GM06990 (cell line): ENCODE results near the gene VSIG2.
"Not testable (repeated sequence)": the region's sequence is repeated elsewhere in the genome, so short reads cannot be mapped to it uniquely, and the experiment has no call there.

Experiments
- DNase-seq: peaks from one replicate; pipeline ENCODE4 v3.0.0-alpha.2; 2011; ENCODE audit not compliant: insufficient read length; ENCODE audit errors: extremely low read depth
- H3K27me3 ChIP-seq: replicated peaks from 2 replicates; pipeline ENCODE4 v1.6.0; 2011; ENCODE audit warnings: low read length; ENCODE audit not compliant: control insufficient read depth, insufficient read depth
- H3K36me3 ChIP-seq: 2 replicates; pipeline ENCODE4 v1.5.1; 2011; ENCODE audit warnings: low read length; ENCODE audit not compliant: control insufficient read depth, insufficient read depth
- H3K4me3 ChIP-seq: replicated peaks from 2 replicates; pipeline ENCODE4 v1.5.1; 2011; ENCODE audit warnings: low read depth, mild to moderate bottlenecking, control low read depth, low read length
- TF ChIP-seq, protein P1 (sequence below): IDR thresholded peaks from 2 replicates; pipeline ENCODE4 v1.5.1; 2011; ENCODE audit warnings: low read length, control low read depth, mild to moderate bottlenecking, inconsistent platforms; ENCODE audit not compliant: insufficient read depth, poor library complexity, severe bottlenecking

VSIG2 gene

DNA sequence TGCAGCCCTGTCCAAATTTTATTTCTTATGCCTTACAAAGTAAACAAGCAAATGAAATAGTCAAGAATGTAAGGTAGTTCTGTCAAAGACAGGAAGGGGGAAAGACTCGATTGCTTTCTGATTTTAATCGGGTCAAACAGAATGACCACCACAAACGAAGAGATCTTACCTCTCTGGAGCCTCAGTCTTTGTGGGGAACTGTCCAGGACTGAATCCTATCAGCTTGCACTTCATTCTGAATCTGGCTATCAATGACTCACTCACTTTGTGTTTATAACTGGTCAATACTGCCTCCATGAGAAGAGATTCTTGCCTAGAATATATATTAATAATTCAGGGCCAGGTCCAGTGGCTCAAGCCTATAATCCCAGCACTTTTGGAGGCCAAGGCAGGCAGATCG lies 30.9 kb upstream of the VSIG2 start:
- no peaks in the 10 kb centered on the region for H3K36me3 ChIP-seq
- H3K27me3 ChIP-seq: no peaks in the 10 kb centered on the region
- TF ChIP-seq, protein P1, sequence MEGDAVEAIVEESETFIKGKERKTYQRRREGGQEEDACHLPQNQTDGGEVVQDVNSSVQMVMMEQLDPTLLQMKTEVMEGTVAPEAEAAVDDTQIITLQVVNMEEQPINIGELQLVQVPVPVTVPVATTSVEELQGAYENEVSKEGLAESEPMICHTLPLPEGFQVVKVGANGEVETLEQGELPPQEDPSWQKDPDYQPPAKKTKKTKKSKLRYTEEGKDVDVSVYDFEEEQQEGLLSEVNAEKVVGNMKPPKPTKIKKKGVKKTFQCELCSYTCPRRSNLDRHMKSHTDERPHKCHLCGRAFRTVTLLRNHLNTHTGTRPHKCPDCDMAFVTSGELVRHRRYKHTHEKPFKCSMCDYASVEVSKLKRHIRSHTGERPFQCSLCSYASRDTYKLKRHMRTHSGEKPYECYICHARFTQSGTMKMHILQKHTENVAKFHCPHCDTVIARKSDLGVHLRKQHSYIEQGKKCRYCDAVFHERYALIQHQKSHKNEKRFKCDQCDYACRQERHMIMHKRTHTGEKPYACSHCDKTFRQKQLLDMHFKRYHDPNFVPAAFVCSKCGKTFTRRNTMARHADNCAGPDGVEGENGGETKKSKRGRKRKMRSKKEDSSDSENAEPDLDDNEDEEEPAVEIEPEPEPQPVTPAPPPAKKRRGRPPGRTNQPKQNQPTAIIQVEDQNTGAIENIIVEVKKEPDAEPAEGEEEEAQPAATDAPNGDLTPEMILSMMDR: no peak
- DNase-seq: no peak
- H3K4me3 ChIP-seq: no peak overlapping the region

DNA sequence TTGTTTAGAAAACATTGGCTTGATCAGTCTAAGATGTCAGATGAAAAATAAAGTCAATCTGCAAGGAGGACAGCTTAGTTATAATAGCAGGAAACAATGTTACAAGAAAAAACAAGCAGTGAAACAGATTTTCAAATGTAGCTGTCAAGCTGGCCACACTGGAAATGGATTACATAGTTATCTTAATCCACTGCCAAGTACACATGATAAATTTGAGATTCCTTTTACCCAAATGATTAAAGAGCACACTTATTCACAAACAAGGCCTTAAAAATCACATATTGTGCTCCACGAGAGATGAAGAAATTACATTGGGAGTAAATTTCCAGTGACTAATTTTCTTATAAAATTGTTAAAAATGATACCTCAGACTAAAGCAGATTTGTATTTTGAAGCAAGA lies 27.5 kb upstream of the VSIG2 start:
- H3K27me3 ChIP-seq: no peaks in the 10 kb centered on the region
- no peak for DNase-seq
- H3K4me3 ChIP-seq: no peak overlapping the region
- TF ChIP-seq, protein P1: no peak
- H3K36me3 ChIP-seq: no peaks in the 10 kb centered on the region

DNA sequence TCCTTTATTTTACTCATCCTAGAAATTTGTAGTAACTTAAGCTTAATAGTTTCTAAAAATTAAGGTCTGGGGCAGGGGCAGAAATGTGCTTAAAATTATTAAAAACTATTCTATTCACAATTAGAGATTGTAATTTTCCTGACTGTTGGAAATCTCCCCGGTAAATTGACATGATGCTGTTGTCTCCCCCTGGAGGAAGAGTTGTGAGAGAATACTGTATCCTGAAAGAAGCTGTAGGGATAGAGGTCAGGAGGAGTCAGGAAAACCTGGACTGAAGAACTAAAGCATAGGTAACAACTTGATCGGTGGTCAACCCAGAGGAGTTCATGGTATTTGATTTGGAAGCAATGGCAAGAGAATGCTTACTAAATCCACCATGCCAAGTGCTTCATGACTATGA lies 26.2 kb upstream of the VSIG2 start:
- no peaks in the 10 kb centered on the region for H3K27me3 ChIP-seq
- H3K36me3 ChIP-seq: no peaks in the 10 kb centered on the region
- H3K4me3 ChIP-seq: no peak overlapping the region
- TF ChIP-seq, protein P1: no peak
- no peak for DNase-seq

DNA sequence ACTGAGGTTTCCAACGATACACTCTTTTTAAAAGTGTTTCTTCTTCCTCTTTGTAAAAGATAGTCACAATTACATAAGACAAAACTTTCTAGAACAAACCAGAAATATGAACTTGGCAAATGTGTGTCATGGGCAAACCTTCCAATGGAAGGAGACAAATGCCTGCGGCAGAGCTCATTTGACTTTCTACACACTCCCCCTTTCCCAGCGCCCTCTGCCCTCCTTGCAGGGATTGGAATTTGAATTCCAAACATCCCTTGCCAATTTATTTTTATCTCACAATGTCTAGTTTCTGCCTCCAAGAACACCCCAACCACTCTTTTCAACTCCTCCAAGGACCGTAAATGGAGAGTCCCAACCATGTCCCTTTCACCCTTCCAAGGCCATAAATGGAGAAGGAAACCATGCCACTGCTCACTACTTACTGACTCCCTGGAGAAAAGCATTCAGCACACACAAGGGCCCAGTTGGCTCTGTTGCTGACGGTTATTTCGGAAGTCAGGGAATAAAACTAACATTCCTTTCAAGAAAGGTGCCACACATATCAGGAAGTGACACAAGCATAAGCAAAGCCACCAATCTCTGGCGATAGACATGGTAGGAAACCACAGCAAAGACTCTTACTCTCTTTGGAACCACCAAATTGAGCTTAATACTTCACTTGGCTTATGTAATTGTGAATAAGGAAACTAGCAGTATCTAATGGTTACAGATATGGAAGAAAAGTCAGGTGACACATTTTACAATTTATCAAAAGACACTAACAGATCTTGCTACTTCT lies 25.0 kb upstream of the VSIG2 start:
- no peaks in the 10 kb centered on the region for H3K36me3 ChIP-seq
- TF ChIP-seq, protein P1: no peak
- no peaks in the 10 kb centered on the region for H3K27me3 ChIP-seq
- no peak for DNase-seq
- H3K4me3 ChIP-seq: no peak overlapping the region

DNA sequence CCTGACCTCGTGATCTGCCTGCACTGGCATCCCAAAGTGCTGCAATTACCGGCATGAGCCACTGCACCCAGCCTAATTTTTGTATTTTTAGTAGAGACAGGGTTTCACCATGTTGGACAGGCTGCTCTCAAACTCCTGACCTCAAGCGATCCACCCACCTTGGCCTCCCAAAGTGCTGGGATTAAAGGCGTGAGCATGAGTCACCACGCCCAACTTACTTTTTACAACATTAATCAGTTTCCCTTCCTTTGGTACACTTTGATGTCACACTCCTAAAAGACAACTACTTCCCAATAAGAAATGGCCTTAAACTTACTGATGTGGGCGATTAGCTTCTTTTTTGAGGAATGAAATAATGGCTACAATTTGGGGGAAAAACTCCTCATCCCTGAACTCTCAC lies 18.9 kb upstream of the VSIG2 start:
- H3K4me3 ChIP-seq, H3K27me3 ChIP-seq, DNase-seq, H3K36me3 ChIP-seq: not testable (repeated sequence)

DNA sequence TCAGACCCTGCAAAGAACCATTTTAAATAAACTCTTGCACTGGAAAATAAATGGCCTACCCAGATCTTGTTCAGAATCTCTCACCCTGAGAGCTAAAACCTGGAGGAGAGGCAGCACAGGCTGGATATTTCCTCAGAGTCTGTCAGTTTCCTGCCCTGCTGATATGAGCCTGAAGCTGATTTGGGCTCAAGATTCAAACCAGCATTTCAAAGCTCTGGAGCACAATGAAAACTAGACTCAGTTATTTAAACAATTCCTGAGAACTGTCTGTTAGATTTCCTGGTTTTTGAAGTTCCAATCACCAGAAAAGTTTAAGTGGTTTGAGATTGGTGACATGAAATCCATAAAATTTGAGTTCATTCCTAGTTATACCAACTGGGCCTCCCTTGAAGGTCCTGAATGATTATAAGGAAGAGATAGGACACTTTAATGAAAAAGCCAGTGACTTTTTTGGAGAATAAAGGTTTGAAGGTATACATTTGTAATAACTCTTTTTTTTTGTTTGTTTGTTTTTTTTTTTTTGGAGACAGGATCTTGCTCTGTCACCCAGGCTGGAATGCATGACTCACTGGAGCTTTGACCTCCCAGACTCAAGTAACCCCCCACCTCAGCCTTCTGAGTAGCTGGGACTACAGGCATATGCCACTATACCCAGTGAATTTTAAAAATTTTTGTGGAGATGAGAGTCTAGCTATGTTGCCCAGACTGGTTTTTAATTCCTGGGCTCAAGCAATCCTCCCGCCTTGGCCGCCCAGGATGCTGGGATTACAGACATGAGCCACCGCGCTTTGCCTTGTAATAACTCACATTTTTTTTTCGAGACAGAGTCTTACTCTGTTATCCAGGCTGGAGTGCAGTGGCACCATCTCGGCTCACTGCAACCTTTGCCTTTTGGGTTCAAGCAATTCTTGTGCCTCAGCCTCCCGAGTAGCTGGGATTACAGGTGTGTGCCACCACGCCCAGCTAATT lies 18.0 kb upstream of the VSIG2 start:
- no peaks in the 10 kb centered on the region for H3K36me3 ChIP-seq
- no peak overlapping the region for H3K4me3 ChIP-seq
- TF ChIP-seq, protein P1: no peak
- no peak for DNase-seq
- no peaks in the 10 kb centered on the region for H3K27me3 ChIP-seq
